Measurements from ENCODE around the gene SMTNL1.

SMTNL1 gene, protein sequence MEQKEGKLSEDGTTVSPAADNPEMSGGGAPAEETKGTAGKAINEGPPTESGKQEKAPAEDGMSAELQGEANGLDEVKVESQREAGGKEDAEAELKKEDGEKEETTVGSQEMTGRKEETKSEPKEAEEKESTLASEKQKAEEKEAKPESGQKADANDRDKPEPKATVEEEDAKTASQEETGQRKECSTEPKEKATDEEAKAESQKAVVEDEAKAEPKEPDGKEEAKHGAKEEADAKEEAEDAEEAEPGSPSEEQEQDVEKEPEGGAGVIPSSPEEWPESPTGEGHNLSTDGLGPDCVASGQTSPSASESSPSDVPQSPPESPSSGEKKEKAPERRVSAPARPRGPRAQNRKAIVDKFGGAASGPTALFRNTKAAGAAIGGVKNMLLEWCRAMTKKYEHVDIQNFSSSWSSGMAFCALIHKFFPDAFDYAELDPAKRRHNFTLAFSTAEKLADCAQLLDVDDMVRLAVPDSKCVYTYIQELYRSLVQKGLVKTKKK

DNA sequence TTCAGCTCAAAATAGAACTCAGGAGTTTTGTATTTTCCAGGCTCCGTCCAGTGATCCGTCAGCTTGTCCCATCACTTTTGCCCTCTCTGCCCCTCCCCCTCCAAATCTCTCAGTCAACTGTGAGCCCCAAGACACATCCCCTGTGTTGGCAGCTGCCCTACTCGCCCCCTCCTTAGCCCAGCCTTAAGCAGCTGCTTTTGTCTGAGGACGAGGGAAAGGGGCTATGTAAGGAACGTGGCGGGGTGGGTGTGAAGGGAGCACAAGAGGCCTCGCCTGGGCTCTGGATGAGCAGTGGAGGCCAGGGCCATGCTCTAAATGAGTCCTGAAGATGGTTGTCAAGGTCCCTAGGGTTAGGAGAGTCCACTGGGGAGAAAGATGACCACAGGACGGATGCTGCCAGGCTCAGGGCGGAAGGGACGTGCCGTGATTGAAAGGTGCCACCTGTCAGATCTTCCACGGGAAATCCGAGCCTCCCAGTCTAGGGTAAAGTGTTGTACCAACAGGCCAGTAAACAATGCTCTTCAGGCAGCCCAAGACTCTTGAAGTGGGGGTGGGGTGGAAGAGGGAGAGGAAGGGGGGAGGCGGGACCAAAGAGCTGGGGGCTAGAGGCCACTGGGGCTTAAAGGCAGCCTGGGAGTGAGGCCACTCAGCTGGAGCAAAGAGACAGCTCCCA, at the start of gene SMTNL1:
Gene SMTNL1, plus strand, starts transcription at position 649 of the 673 bp plus-strand sequence. CDS start 5,048 bp downstream, outside the sequence.
- no peak for DNase-seq (ENCODE audit: low read depth)

DNA sequence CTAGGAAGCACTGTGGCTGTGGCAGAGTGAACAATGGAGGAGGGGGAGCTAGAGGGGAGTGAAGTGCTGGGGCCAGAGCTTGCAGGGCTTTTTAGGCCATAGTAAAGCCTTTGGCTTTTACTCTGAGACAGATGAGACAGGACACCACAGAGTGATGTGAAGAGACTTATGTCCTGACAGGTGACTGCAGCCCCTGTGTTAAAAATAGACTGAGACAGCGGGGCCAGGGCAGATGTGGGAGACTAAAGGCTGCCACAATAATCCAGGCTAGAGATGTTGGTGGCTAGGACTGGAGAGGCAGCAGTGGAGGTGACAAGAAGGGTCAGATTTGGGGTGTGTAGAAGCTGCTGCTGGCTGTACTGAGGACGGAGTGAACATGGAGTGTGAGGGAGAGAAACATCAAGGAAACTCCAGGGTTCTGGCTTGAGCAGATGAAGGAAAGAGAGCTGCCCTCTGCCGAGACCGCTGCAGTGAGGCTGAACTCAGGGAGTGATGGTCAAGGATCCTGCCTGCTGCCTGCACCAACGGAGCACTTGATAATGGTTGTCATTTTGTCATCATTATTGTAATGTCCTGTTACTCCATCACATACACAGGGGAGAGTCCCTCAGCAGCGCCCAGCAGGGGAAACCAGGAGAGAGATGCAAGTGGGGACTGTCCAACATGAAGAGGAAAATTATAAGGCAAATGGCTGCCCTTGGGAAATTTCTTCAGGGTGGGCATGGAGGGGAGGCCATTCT, 49.3 kb upstream of the SMTNL1 start:
- DNase-seq (ENCODE audit: low read depth) = no peak

DNA sequence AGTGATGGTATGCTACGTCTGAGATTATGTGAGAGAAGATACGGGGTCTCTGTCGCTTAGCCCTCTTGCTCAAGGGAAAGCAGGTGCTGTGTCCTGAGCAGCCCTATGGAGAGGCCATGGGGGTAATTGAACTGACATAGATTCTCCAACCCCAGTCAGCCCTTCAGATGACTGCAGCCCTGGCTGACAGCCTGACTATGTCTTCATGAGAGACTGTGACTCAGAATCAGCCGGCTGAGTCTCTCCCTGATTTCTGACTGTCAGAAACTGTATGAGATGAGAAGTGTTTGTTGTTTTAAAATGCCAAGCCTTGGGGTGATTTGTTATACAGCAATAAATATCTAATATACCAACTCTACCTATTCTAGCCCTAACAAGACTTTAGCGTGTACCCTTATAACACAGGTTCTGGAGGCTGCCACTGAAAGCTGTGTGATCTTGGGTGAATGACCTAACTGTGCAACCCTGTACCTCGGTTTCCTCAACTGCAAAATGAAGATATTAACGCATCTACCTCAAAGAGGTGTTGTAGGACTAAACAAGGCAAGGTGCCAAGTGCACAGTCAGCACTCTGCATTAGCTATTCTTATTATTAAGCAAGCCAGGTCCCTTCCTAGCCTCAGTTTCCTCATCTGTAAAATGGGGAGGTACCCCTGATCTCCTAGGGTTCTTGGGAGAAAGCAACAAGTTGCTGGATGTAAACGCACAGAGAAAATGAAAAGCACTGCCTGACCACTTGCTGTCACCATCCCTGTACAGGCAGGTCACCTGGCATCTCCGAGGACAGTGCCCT, 46.7 kb upstream of the SMTNL1 start:
- no peak for DNase-seq (ENCODE audit: low read depth)

DNA sequence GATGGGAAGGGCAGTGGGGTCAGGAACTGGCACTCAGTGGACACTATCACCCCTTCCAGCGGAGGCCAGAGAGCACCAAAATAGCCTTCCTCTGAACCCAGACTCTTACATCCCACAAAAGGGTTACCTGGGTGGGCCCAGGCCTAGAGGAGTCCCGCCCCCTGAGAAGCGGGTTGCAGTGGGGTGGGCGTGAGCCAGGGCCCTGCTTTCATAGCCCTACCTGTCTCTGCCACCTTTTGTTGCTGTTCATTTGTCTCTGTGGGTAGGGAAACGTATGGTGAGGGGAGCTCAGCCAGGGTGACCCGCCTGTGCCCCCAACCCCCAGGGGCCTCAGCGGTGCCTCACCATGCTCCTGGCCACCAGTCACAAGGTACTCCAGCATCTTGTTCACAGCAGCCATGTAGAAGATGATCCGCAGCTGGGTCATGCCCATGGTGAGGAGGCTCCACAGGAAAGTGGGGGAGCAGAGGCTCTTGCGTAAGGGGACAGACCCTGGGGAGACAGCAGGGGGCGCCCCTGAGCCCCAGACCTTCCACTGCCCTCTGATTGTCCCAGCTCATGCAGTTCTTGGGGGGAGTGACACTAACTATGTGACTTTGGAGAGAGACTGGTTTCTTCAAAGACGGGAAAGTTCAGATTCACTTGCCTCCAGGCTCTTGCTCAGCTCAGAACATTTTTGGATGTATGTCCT, 45.9 kb upstream of the SMTNL1 start:
- DNase-seq (ENCODE audit: low read depth) = peak; percentile 13

DNA sequence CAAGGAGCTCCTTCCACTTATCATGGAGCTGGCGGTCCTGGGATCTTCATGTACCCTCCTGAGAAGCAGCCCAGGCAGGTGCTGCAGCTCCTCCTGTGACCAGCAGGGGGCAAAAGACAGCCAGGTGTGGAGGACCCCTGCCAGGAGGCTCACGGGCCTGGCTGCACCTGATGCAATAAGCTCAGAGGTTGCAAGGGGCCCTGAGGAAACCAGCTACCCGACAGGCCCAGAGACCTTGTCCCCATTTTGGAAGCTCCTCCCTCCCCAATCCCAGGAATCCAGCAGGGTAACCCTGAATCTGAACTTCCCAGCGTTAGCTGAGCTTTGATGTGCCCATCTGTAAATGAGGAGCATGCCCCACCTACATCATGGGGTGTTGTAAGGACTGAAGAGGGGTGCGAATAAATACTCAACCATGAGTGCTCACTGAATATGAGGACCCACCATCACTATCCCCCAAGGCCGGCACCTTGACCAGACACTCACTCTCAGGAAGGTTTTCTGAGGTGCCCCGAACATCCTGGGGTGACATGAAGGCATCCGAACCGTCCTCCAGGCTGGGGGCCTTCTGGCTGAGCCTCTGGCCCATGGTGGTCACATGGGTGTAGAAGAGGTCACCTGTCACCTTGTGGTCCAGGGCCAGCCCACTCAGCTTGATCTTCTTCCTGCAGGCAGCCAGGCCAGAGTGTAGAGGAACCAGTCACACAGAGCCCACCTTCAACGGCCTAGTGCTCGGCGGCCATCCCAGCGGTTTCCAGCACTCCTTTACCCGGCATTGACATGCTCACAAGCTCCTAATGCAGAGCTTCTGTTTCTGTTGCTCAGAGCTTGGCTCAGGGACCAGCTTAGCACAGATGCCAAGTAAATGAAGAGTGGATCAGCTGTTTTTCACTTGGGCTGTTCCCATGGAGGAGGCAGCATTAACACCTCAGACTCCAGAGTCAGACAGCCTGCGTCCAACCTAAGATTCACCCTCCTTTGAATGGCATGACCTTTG, 43.6 kb upstream of the SMTNL1 start:
- peak; percentile 65 for DNase-seq (ENCODE audit: low read depth)

DNA sequence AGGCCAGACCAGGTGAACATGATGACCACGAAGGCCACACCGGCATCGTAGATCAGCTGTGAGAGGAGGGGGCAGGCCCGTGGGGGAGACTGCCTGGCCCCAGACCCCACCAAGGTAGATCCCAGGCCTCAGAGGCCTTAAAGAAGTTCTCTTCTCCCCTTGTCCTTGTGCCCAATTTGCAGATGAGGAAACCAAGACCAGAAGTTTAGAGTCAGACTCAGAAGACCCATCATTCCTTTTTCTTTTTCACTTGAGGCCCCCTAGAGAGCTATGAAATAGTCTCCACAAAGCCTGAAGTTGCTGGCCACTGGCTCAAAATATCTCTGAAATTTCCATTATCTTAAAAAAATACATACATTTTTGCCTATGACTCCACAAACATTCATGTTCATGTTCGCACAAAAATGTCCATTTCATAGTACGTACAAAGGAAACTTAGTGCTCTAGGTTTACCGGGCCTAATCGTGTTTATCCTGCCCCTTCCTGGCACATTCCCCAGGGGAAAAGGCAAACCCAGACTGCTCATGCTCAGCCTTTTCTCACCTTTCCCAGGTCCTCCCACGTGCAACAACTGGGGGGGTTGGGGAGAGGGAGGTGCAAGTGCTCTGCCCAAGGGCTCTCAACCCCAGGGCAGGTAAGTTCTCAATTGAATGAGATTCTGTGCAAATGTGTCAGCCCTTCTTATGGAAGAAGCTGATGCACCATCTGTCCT, 41.1 kb upstream of the SMTNL1 start:
- no peak for DNase-seq (ENCODE audit: low read depth)

DNA sequence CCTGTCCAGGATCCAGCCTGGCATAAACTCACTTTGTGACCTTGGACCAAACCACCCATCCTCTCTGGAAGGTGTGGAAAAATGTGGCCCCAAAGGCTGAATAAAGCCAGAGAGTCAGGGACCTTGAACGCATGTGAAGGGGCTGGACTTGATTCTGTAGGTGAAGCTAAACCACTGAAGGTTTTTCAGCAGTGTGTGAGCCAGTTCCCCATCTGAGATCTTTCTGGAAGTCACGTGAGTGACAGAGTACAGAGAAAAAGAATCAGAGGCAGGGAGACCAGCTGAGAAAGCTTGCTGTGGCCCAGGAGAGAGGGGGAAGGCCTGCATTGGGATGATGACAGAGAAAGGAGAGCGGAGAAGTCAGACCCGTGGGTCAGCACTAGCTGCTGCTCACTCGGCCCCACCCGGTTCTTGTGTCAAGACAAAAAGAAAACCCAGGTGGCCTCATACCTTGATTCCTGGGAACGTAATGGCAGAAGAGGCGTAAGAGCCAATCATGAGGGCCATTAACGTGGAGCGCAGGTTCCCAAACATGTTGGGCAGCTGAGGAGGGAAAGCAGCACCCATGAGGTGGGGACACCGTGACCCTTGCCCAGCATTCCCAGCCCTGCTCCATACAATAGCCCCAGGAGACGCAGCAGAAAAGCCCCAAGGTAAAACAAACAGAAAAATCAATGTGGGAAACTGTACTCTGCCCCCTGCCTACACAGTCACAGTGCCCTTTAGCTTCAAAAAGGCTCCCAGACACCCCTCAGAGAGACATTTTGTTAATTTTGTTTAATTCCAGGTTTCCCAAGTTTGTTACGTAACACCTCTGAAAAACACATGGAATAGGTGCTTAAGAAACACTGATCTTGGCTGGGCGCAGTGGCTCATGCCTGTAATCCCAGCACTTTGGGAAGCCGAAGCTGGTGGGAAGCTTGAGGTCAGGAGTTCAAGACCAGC, 39.8 kb upstream of the SMTNL1 start:
- no peak for DNase-seq (ENCODE audit: low read depth)

DNA sequence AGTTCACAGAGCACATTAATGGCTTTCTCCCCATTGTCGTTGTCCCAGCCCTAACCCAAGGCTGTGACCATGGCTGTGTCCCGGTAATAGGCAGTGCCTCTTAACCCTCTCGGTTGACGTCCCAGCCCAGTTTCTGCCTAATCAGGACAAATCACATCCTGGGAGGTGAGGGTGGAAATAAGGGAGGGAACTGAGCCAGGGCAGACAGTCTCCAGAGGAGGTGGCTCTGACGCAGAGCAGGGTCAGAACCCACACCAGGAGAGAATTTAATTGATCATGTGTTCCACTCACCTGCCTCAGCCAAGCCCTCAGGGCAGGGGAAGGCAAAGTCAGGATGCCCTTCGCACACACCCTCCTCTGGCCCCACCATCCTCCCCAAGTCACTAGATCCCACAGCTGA, 38.9 kb upstream of the SMTNL1 start:
- DNase-seq (ENCODE audit: low read depth) = no peak

DNA sequence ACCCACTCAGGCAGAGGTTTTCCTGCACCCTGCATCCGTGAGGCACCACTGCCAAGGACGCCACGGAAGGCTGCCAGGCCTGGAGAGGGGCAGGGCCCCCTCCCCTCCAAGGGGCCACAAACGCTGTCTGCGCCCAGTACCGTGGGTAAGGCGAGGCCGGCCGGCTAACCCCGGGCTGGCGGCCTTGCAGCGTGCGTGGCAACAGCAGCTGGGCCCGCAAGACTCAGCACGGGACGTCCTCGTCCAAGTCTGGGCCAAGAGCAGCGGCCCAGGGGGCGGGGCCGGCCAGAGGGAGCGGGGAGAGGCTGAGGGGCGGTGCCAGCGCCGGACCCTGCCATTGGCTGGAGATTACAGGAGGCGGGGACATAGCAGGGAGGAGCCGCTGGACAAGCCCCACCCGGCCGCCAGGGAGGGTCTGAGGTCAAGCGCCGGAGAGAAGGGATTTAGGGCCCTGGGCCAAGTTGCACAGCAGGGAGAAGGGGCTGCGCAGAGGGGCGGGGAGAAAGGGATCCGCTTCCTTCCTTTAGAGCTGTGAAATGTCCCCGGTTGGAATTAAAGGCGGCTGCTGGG, 37.9 kb upstream of the SMTNL1 start:
- DNase-seq (ENCODE audit: low read depth) = no peak

DNA sequence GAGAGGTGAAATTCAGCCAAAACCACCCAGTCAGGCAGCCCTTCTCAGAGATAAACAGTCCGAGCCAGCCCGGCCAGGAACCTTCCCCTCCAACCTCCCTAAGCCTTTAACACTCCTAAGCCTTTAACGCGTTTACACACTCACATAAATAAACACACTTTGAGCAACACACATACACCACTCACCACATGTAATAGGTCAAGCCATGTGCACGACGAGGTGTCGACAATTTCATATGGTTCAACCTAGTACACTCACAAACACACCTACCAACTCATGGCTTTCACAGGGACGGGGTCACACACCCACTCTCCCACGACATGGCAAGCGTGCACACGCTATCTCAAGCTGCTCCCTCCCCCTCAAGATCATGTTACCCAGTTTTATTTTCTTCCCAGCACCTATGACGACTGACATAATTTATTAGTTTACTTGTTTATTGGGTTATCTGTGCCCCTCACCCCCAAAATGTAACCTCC, 37.4 kb upstream of the SMTNL1 start:
- no peak for DNase-seq (ENCODE audit: low read depth)

DNA sequence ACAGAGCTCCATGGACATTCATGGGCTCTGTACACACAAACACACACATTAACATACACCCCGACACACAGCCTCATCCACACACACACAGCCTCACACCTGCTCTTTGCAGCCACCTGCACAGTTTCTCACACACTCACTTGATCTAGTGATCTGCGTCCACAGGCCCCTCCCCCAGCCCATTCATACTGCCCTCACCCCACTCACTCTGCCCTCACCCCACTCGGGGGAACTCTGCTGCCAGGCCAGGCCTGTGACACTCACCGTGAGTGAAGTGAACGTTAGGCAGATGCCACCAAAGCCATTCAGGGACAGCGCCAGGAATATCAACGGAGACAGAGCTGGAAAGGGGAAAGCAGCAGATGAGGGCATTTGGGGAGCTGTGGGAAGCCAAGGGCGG, 36.9 kb upstream of the SMTNL1 start:
- no peak for DNase-seq (ENCODE audit: low read depth)

DNA sequence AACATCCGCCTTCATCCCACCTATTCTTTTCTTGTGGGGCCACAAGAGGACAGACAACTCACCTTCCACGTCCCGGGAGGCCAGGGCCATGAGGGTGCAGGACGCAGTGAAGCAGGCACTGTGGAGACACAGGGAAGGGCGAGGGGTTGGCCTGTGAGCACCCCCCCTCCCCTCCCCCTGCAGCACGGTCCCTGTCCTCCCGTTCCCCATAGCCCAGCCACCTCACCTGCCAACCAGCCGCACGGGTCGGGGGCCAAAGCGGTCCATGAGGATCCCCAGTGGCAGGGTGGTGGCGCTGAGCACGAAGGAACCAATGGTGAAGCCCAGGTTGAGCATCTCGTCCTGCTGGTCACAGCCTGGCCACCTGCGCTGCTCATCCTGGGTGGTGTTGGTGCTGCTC, 36.5 kb upstream of the SMTNL1 start:
- no peak for DNase-seq (ENCODE audit: low read depth)

DNA sequence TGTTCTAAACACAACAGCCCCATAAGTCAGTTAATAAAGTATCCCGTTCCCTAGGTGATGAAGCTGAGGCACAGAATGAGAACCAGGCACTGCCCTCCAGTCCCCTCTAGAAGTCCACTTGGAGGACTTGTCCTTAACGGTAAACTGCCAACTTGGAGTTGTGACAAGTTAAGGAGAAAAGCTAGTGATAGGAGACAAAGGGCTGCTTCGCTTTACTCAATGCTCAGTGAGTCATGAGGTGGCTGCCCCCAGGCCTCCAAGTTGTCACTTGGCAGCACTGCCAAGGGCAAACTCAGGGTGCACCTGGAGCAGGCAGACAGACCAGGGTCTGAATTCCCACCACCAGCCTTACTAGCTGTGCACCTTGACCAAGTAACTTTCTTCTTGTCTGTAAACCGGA, 35.4 kb upstream of the SMTNL1 start:
- no peak for DNase-seq (ENCODE audit: low read depth)

DNA sequence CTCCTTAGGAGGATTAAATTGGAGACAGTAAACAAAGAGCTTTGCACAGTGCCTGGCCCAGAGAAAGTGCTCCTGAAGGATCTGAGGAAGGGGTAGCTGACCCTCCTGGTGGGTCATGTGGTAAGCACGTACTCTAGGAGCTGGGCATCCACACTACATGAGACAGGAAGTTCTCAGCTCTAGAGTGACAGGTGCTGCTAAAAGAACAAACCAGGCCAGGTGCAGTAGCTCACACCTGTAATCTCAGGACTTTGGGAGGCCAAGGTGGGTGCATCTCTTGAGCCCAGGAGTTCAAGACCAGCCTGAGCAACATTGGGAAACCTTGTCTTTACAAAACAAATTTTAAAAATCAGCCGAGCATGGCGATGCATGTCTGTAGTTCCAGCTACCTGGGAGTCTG, 35.0 kb upstream of the SMTNL1 start:
- DNase-seq (ENCODE audit: low read depth) = no peak

DNA sequence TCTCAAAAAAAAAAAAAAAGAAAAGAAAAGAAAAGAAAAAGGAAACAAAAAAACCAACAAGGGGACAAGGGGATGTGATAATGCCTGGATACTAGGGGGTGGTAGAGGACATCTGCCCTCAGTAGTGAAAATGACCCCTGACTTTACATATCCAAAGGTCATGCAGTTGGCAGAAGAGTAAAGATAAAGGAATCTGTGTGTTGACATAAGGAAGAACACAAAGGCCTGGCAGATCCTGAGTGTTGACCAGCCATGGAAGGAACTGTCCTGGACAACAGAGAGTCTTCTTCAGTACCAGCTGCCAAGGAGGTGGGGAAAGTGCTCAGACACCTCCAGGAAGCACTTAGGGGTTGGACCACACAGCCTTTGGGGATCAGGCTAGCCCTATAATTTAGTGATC, 34.5 kb upstream of the SMTNL1 start:
- no peak for DNase-seq (ENCODE audit: low read depth)

DNA sequence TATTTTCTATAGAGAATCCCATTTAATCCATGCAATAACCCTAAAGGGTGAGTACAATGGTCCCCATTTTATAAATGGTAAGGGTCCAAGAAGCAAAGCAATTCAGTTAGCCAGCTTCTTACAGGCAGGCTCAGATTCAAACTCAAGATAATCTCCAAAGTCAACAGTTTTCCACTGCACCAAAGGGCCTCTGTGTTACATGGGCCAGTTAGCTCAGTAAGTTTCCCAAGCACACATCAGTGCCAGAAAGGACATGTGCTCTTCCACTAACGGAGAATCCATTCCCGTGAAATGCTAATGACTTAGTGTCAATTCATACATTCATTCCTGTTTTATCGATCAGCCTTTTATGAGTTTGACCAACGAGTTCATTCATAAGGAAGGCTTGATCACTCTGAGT, 32.9 kb upstream of the SMTNL1 start:
- DNase-seq (ENCODE audit: low read depth) = no peak

DNA sequence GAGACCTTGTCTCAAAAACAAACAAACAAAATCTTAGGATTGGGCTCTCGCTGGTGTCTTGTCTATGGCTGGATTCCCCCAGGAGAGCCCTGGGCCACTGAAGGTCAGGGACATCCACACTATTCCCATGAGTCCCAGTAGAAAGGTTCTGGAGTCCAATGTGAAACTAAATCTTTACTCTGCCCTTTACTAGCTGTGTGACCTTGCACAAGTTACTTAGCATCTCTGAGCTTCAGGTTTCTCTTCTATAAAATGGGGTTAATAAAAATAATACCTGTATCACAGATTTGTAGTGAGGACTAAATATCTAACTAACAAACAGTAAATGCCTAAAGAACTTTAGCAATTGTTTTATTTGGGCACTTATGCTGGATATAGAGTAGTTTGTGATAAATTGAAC, 30.9 kb upstream of the SMTNL1 start:
- DNase-seq (ENCODE audit: low read depth) = no peak

Measured in stimulated activated CD8-positive, alpha-beta memory T cell treated with anti-CD3 and anti-CD28 coated beads, Interleukin-12 subunit alpha, Interleukin-12 subunit beta, amount 100 ng/mL, for 4 hours (primary cell).